ENCODE data around the gene CPE. TPM values are rescaled to one million over a fixed set of nuclear protein-coding genes. Genes with fewer than 3 reads are reported as not detected.
A peak's percentile ranks its signal among the peaks of the same experiment; 100 is the strongest.

Gene CPE
- total and polyA plus RNA-seq, 2 experiments from 2014 or later = 238 TPM

- TF ChIP-seq, protein P1, sequence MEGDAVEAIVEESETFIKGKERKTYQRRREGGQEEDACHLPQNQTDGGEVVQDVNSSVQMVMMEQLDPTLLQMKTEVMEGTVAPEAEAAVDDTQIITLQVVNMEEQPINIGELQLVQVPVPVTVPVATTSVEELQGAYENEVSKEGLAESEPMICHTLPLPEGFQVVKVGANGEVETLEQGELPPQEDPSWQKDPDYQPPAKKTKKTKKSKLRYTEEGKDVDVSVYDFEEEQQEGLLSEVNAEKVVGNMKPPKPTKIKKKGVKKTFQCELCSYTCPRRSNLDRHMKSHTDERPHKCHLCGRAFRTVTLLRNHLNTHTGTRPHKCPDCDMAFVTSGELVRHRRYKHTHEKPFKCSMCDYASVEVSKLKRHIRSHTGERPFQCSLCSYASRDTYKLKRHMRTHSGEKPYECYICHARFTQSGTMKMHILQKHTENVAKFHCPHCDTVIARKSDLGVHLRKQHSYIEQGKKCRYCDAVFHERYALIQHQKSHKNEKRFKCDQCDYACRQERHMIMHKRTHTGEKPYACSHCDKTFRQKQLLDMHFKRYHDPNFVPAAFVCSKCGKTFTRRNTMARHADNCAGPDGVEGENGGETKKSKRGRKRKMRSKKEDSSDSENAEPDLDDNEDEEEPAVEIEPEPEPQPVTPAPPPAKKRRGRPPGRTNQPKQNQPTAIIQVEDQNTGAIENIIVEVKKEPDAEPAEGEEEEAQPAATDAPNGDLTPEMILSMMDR (IDR thresholded peaks at IDR 0.05; ENCODE audit: low read depth, low read length) = no peak
These were observed 5.4 kb downstream of the CPE start for GRCh38 chr4:165384186-165384585.

DNA sequence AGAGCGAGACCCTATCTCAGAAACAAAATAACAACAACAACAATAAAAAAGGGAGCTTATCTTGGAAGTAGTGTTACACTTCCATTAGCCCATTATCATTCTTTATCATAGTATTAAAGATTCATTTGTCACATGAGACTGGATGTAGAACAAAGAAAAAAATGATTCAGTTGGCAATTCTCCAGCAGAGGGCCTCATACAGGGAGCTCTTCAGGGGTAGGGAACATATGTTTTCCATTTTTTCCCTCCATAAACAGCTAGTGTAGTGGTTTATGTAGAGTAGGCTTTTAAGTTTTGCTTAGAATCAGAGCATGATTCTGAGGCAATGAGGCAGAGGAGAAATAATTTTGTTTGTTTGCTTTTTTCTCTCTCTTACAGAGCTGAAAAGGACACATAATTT is 5.8 kb downstream of the CPE start:
- H3K27ac ChIP-seq = no peak overlapping the region
- DNase-seq (ENCODE audit: low read depth in 1 of 2, low spot score in 1 of 2) = peak in 1 of 2 donors; percentile 51
- no peaks in the 10 kb centered on the region for H3K36me3 ChIP-seq
- H3K4me1 ChIP-seq (ENCODE audit: low read depth) = peaks cover 32% of the 10 kb centered on the region
- TF ChIP-seq, protein P1 (IDR thresholded peaks at IDR 0.05; ENCODE audit: low read depth, low read length) = no peak
- no peaks in the 10 kb centered on the region for H3K9me3 ChIP-seq (ENCODE audit: low read depth)
- no peak overlapping the region for H3K4me3 ChIP-seq
- H3K27me3 ChIP-seq = no peaks in the 10 kb centered on the region

More at GRCh38 chr4:165384186-165384585, 5.4 kb downstream of the CPE start:
- H3K36me3 ChIP-seq = no peaks in the 10 kb centered on the region
- H3K9me3 ChIP-seq (ENCODE audit: low read depth) = no peaks in the 10 kb centered on the region
- DNase-seq (ENCODE audit: low read depth in 1 of 2, low spot score in 1 of 2) = no peak
- H3K4me1 ChIP-seq (ENCODE audit: low read depth) = peaks cover 28% of the 10 kb centered on the region
- peak overlapping the region; percentile 59 for H3K27ac ChIP-seq
- no peak overlapping the region for H3K4me3 ChIP-seq
- H3K27me3 ChIP-seq = no peaks in the 10 kb centered on the region

- no peak for DNase-seq (ENCODE audit: low read depth in 1 of 2, low spot score in 1 of 2)
These were observed 6.3 kb downstream of the CPE start for GRCh38 chr4:165385126-165385525.

GRCh38 chr4:165386328-165386727 is 7.5 kb downstream of the CPE start:
- H3K36me3 ChIP-seq = no peaks in the 10 kb centered on the region
- H3K9me3 ChIP-seq (ENCODE audit: low read depth) = no peaks in the 10 kb centered on the region
- no peak overlapping the region for H3K4me3 ChIP-seq
- no peaks in the 10 kb centered on the region for H3K27me3 ChIP-seq
- no peak for DNase-seq (ENCODE audit: low read depth in 1 of 2, low spot score in 1 of 2)
- TF ChIP-seq, protein P1 (IDR thresholded peaks at IDR 0.05; ENCODE audit: low read depth, low read length) = no peak
- no peak overlapping the region for H3K27ac ChIP-seq
- H3K4me1 ChIP-seq (ENCODE audit: low read depth) = peaks cover 36% of the 10 kb centered on the region

More at GRCh38 chr4:165385126-165385525, 6.3 kb downstream of the CPE start:
- TF ChIP-seq, protein P1 (IDR thresholded peaks at IDR 0.05; ENCODE audit: low read depth, low read length) = no peak
- H3K9me3 ChIP-seq (ENCODE audit: low read depth) = no peaks in the 10 kb centered on the region
- no peaks in the 10 kb centered on the region for H3K27me3 ChIP-seq
- no peak overlapping the region for H3K27ac ChIP-seq
- H3K36me3 ChIP-seq = no peaks in the 10 kb centered on the region
- no peak overlapping the region for H3K4me3 ChIP-seq
- H3K4me1 ChIP-seq (ENCODE audit: low read depth) = peaks cover 36% of the 10 kb centered on the region

- Histone ChIP-seq H3K4me3 (no peak overlapping the region), H3K9me3 (ENCODE audit: low read depth) (no peaks in the 10 kb centered on the region), H3K4me1 (ENCODE audit: low read depth) (peaks cover 30% of the 10 kb centered on the region), H3K27ac (no peak overlapping the region), H3K36me3 (no peaks in the 10 kb centered on the region), H3K27me3 (no peaks in the 10 kb centered on the region)
- TF ChIP-seq, protein P1 (IDR thresholded peaks at IDR 0.05; ENCODE audit: low read depth, low read length) = no peak
- no peak for DNase-seq (ENCODE audit: low read depth in 1 of 2, low spot score in 1 of 2)
These were observed 9.9 kb downstream of the CPE start for GRCh38 chr4:165388756-165389155.

- no peaks in the 10 kb centered on the region for H3K27me3 ChIP-seq
- no peaks in the 10 kb centered on the region for H3K9me3 ChIP-seq (ENCODE audit: low read depth)
- no peak for DNase-seq (ENCODE audit: low read depth in 1 of 2, low spot score in 1 of 2)
- no peaks in the 10 kb centered on the region for H3K36me3 ChIP-seq
- H3K4me3 ChIP-seq = no peak overlapping the region
- TF ChIP-seq, protein P1 (IDR thresholded peaks at IDR 0.05; ENCODE audit: low read depth, low read length) = no peak
- H3K4me1 ChIP-seq (ENCODE audit: low read depth) = peaks cover 18% of the 10 kb centered on the region
- peak overlapping the region; percentile 55 for H3K27ac ChIP-seq
These were observed 14.2 kb downstream of the CPE start for GRCh38 chr4:165393051-165393450.
